ENCODE data around the gene POP4.

Gene POP4

DNA sequence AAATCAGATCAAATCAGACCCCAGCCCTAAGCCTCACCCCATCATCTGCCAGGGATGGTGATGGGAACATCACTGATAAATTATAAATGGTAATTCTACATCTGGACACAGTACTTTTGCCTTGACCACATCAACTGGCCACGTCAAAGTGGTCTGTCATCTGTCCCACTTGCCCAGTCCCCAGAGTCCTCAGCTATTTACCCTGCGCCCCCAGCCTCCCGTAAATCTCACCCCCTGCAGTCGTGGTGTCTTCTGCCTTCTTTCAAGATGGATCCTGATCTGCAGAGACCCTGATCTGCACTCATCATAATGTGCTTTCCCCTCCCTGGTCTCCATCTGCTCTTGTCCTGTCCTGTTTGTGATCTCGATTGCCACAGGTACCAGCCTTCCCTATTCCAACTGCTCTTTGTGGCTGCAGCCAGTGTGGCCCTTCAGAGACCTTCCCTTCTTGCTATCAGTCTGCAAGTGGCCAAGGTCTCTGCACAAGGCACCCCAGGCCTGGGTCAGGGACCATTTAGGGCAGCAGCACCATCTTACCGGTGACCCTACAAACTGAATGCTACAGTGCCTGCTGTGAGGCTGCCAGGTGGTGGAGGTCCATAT is 26.7 kb upstream of the POP4 start:
- TF ChIP-seq ZFX (IDR thresholded peaks at IDR 0.05), result no peak
- TF ChIP-seq, protein P1, sequence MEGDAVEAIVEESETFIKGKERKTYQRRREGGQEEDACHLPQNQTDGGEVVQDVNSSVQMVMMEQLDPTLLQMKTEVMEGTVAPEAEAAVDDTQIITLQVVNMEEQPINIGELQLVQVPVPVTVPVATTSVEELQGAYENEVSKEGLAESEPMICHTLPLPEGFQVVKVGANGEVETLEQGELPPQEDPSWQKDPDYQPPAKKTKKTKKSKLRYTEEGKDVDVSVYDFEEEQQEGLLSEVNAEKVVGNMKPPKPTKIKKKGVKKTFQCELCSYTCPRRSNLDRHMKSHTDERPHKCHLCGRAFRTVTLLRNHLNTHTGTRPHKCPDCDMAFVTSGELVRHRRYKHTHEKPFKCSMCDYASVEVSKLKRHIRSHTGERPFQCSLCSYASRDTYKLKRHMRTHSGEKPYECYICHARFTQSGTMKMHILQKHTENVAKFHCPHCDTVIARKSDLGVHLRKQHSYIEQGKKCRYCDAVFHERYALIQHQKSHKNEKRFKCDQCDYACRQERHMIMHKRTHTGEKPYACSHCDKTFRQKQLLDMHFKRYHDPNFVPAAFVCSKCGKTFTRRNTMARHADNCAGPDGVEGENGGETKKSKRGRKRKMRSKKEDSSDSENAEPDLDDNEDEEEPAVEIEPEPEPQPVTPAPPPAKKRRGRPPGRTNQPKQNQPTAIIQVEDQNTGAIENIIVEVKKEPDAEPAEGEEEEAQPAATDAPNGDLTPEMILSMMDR (conservative IDR thresholded peaks at IDR 0.05), result no peak
- no peak overlapping the region for H3K27ac ChIP-seq

DNA sequence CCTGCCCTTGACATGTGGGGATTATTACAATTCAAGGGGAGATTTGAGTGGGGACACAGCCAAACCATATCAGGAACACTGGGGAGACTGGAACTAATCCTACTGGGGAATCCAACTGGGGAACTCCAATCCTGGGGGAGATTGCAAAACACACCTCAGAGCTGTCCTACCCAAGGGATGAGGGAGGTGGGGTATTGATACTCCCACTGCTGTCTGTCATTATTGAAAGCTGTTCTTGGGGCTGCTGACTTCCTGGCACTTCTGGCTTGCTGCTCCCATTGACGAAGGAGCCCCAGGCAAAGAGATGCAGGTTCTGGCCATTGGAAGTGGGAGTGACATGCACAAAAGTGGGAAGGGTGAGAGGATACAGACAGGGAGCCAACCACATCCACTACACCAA is 24.7 kb upstream of the POP4 start:
- no peak overlapping the region for H3K27ac ChIP-seq
- TF ChIP-seq, protein P1 (conservative IDR thresholded peaks at IDR 0.05), result no peak
- TF ChIP-seq ZFX (IDR thresholded peaks at IDR 0.05), result no peak

DNA sequence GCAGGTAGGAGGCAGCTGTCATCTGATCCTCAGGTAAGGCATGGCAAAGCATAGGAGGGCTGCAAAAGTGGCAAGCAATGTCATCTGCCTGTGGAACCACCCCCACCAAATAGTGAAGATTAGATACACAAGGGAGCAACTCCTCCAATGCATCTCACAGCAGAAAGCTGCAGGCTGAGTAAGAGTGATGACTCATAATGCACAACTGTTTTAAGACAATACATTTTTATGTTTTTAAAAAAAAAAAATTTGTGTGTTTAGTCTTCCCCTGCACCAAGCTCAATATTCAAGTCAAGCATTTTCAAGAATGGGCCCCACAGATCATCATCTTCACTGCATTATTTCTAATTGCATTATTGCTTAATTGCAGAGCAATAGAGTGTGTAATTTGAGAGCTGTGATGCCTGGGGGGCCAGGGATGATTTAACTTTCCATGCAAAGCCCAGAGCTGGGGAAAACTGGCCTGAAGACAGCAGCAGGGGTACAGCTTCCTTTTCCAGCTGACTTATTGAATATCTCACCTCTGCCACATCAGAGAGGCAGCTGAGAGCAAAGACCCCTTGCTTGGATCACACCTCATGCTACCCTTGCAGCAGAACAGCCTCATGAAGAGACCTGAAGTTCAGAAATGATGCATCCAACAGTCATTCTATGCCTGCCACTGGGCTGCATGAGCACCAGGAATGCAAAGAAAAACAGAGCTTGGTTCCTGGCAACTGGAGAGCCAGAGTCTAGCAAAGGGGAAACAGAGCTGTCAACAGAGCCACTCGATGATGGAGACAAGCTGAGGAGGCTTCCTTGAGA is 22.7 kb upstream of the POP4 start:
- TF ChIP-seq, protein P1 (conservative IDR thresholded peaks at IDR 0.05), result no peak
- no peak for TF ChIP-seq ZFX (IDR thresholded peaks at IDR 0.05)

DNA sequence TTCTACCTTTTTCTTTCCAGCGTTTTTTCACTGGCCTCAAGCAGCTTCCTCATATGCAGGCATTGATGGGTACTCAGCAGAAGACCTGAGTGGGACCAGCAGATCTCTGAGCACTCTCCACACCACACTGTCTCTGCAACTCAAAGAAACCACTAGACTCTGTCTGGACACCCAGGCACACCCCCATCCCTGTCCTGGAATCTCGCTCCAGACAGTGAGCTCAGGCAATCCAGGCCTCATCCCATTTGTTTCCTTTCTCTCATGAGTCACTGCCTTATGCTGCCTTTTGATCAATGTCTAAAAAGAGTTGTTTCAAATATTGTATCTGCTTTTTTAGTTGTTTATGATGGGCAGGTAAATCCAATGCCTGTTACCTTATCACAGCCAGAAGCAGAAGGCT is 19.7 kb upstream of the POP4 start:
- TF ChIP-seq ZFX (IDR thresholded peaks at IDR 0.05), result no peak
- TF ChIP-seq, protein P1 (conservative IDR thresholded peaks at IDR 0.05), result no peak

More for the DNA sequence above, 22.7 kb upstream of the POP4 start:
- H3K27ac ChIP-seq, result no peak overlapping the region

DNA sequence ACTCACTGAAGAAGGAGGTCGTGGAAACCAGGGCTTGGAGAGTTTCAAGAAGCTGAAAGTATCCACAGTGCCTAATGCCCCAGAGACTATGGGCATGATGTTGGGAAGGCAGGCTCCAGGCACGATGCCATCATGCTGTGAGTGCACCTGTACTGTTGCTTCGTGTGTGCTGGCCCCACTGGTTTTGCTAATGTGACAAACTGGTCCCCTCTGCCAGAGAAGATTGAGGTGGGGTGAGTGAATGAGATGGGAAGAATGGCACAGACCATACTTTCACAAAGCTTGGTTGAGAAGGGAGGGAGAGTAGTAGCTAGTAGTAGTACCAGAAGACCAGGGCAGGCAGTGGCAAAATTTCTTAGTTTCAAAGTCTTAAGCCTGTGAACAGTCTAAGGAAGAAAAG is 19.0 kb upstream of the POP4 start:
- no peak overlapping the region for H3K27ac ChIP-seq
- TF ChIP-seq, protein P1 (conservative IDR thresholded peaks at IDR 0.05), result no peak
- no peak for TF ChIP-seq ZFX (IDR thresholded peaks at IDR 0.05)

More for the DNA sequence above, 19.7 kb upstream of the POP4 start:
- no peak overlapping the region for H3K27ac ChIP-seq

DNA sequence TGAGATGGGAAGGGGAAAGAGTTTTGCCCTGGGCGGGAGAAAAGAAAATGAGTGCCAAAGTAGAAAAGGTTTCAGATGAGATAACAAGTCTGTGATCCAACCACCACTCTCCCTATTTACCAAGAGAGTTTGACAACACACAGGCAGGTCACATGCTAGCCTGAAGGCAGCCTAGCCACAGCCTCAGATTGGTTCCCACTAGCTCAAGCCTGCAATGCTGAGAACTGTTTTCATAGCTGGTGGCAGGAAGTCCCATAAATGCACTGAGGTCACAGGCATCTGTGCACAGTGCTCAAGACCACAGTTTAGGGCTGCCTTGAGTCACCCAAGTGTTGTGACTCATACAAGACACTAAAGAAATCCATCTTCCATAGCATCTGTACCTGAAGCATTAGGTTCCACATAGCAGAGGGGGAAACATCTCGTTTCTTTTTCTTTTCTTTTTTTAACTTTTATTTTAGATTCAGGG is 18.5 kb upstream of the POP4 start:
- no peak overlapping the region for H3K27ac ChIP-seq
- TF ChIP-seq ZFX (IDR thresholded peaks at IDR 0.05), result no peak
- TF ChIP-seq, protein P1 (conservative IDR thresholded peaks at IDR 0.05), result no peak

DNA sequence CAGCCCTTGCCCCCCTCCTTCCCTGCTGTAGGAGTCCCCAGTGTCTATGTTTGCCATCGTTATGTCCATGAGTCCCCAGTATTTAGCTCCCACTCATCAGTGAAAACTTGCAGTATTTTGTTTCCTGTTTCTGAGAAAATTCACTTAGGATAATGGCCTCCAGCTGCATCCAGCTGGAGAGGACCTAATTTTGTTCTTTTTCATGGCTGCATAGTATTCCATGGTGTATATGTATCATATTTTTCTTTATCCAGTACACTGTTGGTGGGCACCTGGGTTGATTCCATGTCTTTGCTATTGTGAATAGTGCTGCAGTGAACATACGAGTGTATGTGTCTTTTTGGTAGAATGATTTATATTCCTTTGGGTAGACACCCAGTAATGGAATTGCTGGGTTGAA is 18.0 kb upstream of the POP4 start:
- no peak overlapping the region for H3K27ac ChIP-seq
- no peak for TF ChIP-seq ZFX (IDR thresholded peaks at IDR 0.05)
- TF ChIP-seq, protein P1 (conservative IDR thresholded peaks at IDR 0.05), result no peak
